NCI-H2171 (cell line): ENCODE measurements around the gene BICDL2.
A peak's percentile ranks its signal among the peaks of the same experiment; 100 is the strongest.

Experiments
- DNase-seq: peaks from one replicate; lab custom pipeline; 2025; lab: John Stamatoyannopoulos, UW

The BICDL2 gene

GRCh38 chr16:2985462-2985861, 51.3 kb downstream of the BICDL2 start:
- DNase-seq = no peak

- peak; percentile 71 for DNase-seq
These were observed 53.0 kb downstream of the BICDL2 start for GRCh38 chr16:2983706-2984136.

GRCh38 chr16:2982402-2982801, 54.3 kb downstream of the BICDL2 start:
- no peak for DNase-seq

GRCh38 chr16:2981899-2982250, 54.9 kb downstream of the BICDL2 start:
- DNase-seq = no peak

GRCh38 chr16:2981177-2981898, 55.4 kb downstream of the BICDL2 start:
- no peak for DNase-seq

GRCh38 chr16:2980227-2981176, 56.2 kb downstream of the BICDL2 start, which contains the start of gene PKMYT1:
TSS of gene PKMYT1 (minus strand) at chr16:2980446. CDS start at chr16:2979657, 789 bp downstream.
- peak; percentile 88 for DNase-seq

- no peak for DNase-seq
These were observed 57.0 kb downstream of the BICDL2 start for GRCh38 chr16:2979669-2980226.
